HG03280 (cell line): Measurements from ENCODE around the gene PLXNB1.
"Not testable (repeated sequence)": the region's sequence is repeated elsewhere in the genome, so short reads cannot be mapped to it uniquely, and the experiment has no call there.

Experiments used
- ATAC-seq: cut with Tn5 transposase; IDR thresholded peaks from one replicate; pipeline ENCODE4 v1.9.1; 2021; ENCODE audit warnings: mild to moderate bottlenecking, moderate library complexity; ENCODE audit not compliant: unreplicated experiment

The PLXNB1 gene

GRCh38 chr3:48405971-48406370, 23.9 kb downstream of the PLXNB1 start:
- ATAC-seq: no peak

- no peak for ATAC-seq
These were observed 24.5 kb downstream of the PLXNB1 start for GRCh38 chr3:48405343-48405881.

- ATAC-seq: no peak
These were observed 25.2 kb downstream of the PLXNB1 start for GRCh38 chr3:48404440-48405342.

GRCh38 chr3:48403533-48404439, 26.1 kb downstream of the PLXNB1 start:
- ATAC-seq: no peak

GRCh38 chr3:48402907-48403306, 27.0 kb downstream of the PLXNB1 start:
- ATAC-seq: no peak

- ATAC-seq: no peak
These were observed 27.6 kb downstream of the PLXNB1 start for GRCh38 chr3:48402281-48402732.

GRCh38 chr3:48401434-48401901, 28.4 kb downstream of the PLXNB1 start:
- ATAC-seq: not testable (repeated sequence)

- no peak for ATAC-seq
These were observed 29.0 kb downstream of the PLXNB1 start for GRCh38 chr3:48400824-48401433.

- ATAC-seq: no peak
These were observed 30.3 kb downstream of the PLXNB1 start for GRCh38 chr3:48399387-48400172.

- ATAC-seq: no peak
These were observed 31.0 kb downstream of the PLXNB1 start for GRCh38 chr3:48398701-48399386.

GRCh38 chr3:48397767-48398681, 31.9 kb downstream of the PLXNB1 start:
- ATAC-seq: no peak

- ATAC-seq: no peak
These were observed 34.2 kb downstream of the PLXNB1 start for GRCh38 chr3:48395714-48396113.

GRCh38 chr3:48394391-48394790, 35.5 kb downstream of the PLXNB1 start:
- ATAC-seq: no peak

GRCh38 chr3:48388966-48389365, 40.9 kb downstream of the PLXNB1 start:
- no peak for ATAC-seq

- no peak for ATAC-seq
These were observed 42.3 kb downstream of the PLXNB1 start for GRCh38 chr3:48387634-48388033.

GRCh38 chr3:48372862-48373435, 56.9 kb downstream of the PLXNB1 start:
- ATAC-seq: no peak

- no peak for ATAC-seq
These were observed 57.5 kb downstream of the PLXNB1 start for GRCh38 chr3:48372377-48372770.
